K562 (cell line): ENCODE results near the gene TFCP2. TPM values are rescaled to one million over a fixed set of nuclear protein-coding genes. Genes with fewer than 3 reads are reported as not detected.

Source experiments
- ATAC-seq: fragments of 200-7000 bp; cut with Tn5 transposase; 3 replicates; pipeline ENCODE4 v1.9.1; 2020; ENCODE audit warnings: moderate library complexity
- BruUV-seq: library from RNA; stranded (reverse); fragments of 400-500 nt; replicated peaks from 2 replicates; lab custom pipeline; 2021; lab: Mats Ljungman, UMichigan
- CTCF ChIA-PET: fragments of 300-600 bp; formaldehyde crosslinking; extraction: SDS; loops from one replicate; lab custom pipeline; 2021; ENCODE audit warnings: low intra/inter-chr PET ratio; lab: Yijun Ruan, JAX
- POLR2A ChIA-PET: fragments of 300-600, 350-650 bp; sonication (Branson Sonifier 250); formaldehyde crosslinking; extraction: SDS; loops from one replicate; lab custom pipeline; 2021; ENCODE audit warnings: antibody characterized with exemption, inconsistent platforms; lab: Yijun Ruan, JAX
- DNase-seq, 4 experiments: peaks; one replicate each; pipeline versions ENCODE4 v3.0.0 to v3.0.0-alpha.2; 2011 to 2018; ENCODE audit warnings: low spot score in 3 of 4, mixed read lengths in 3 of 4; ENCODE audit errors: extremely low read depth in 1 of 4
- FAIRE-seq: peaks from 2 replicates; lab custom pipeline; 2011; peaks lifted over from hg19 to GRCh38; lab: Jason Lieb, UNC
- H2AFZ ChIP-seq: 2 replicates; pipeline ENCODE4 v1.6.0; 2011; ENCODE audit warnings: low read depth, low read length, control low read depth, inconsistent platforms
- H3K27ac ChIP-seq: fragments of 200-600 bp; 3 replicates; pipeline ENCODE4 v1.8.0; 2011; ENCODE audit warnings: low read depth, mild to moderate bottlenecking, control low read depth, inconsistent platforms, low read length, moderate library complexity, mixed read lengths; ENCODE audit errors: extremely low read depth
- H3K27me3 ChIP-seq, 2 experiments: fragments of 300-600 bp in 1 of 2; 2 replicates in 1 of 2; 3 replicates in 1 of 2; pipeline versions ENCODE4 v1.6.0 to v1.8.0; 2011; ENCODE audit warnings: inconsistent platforms in 2 of 2, low read length in 2 of 2, mild to moderate bottlenecking in 1 of 2, mixed read lengths in 1 of 2, moderate library complexity in 1 of 2; ENCODE audit not compliant: control insufficient read depth in 2 of 2, insufficient read depth in 2 of 2
- H3K36me3 ChIP-seq: fragments of 300-600 bp; 3 replicates; pipeline ENCODE4 v1.8.0; 2011; ENCODE audit warnings: mild to moderate bottlenecking, low read length, inconsistent platforms; ENCODE audit not compliant: control insufficient read depth, insufficient read depth
- H3K4me1 ChIP-seq, 2 experiments: fragments of 200-600 bp in 1 of 2; replicated peaks in 1 of 2; 2 replicates in 1 of 2; 3 replicates in 1 of 2; pipeline versions ENCODE4 v1.5.1 to v1.8.0; 2011; ENCODE audit warnings: inconsistent platforms in 2 of 2, low read length in 2 of 2, mild to moderate bottlenecking in 1 of 2, mixed read lengths in 1 of 2, moderate library complexity in 1 of 2; ENCODE audit not compliant: control insufficient read depth in 2 of 2, insufficient read depth in 2 of 2
- H3K4me2 ChIP-seq: 2 replicates; pipeline ENCODE4 v1.6.1; 2011; ENCODE audit warnings: low read length, control low read depth, inconsistent platforms, mixed read lengths; ENCODE audit not compliant: insufficient read depth
- H3K4me3 ChIP-seq: fragments of 200-600 bp; sonication (generic), shearing (Covaris generic); 2 replicates; pipeline ENCODE4 v1.5.1; 2016; ENCODE audit warnings: control low read depth, inconsistent platforms
- H3K79me2 ChIP-seq: fragments of 200-600 bp; 3 replicates; pipeline ENCODE4 v1.8.0; 2011; ENCODE audit warnings: low read length, inconsistent platforms; ENCODE audit not compliant: control insufficient read depth, insufficient read depth
- H3K9ac ChIP-seq, 2 experiments: 2 replicates each; pipeline versions ENCODE4 v1.6.0 to v1.6.1; 2011; ENCODE audit warnings: low read depth in 2 of 2, low read length in 2 of 2, control low read depth in 1 of 2, inconsistent platforms in 1 of 2, mild to moderate bottlenecking in 1 of 2, mixed read lengths in 1 of 2; ENCODE audit not compliant: insufficient read depth in 1 of 2
- H3K9me1 ChIP-seq: one replicate; pipeline ENCODE4 v1.6.0; 2011; ENCODE audit warnings: inconsistent platforms, mild to moderate bottlenecking, low read length, moderate library complexity; ENCODE audit not compliant: control insufficient read depth, insufficient read depth
- H3K9me3 ChIP-seq: replicated peaks from 2 replicates; pipeline ENCODE4 v1.5.1; 2011; ENCODE audit warnings: low read depth, low read length, inconsistent platforms; ENCODE audit not compliant: control insufficient read depth, insufficient read depth
- H4K20me1 ChIP-seq: replicated peaks from 2 replicates; pipeline ENCODE4 v1.6.1; 2011; ENCODE audit warnings: low read length, inconsistent platforms, mixed read lengths; ENCODE audit not compliant: control insufficient read depth, insufficient read depth
- ATF7 ChIP-seq: fragments of 450-650 bp; IDR thresholded peaks from 2 replicates; pipeline ENCODE4 v1.7.1; 2014; ENCODE audit warnings: mild to moderate bottlenecking, moderate library complexity
- CHD1 ChIP-seq: fragments of 200-600 bp; sonication (generic); IDR thresholded peaks from one replicate; pipeline ENCODE4 v1.6.1; 2012; ENCODE audit warnings: mild to moderate bottlenecking, moderate library complexity, low read length, inconsistent platforms
- MAFK ChIP-seq: IDR thresholded peaks from 2 replicates; pipeline ENCODE4 v1.6.1; 2011; ENCODE audit warnings: low read length, improper control_type of control experiment
- MBD2 ChIP-seq: sonication (generic); IDR thresholded peaks from 2 replicates; pipeline ENCODE4 v1.6.1; 2016; ENCODE audit warnings: low read depth, borderline replicate concordance
- MXD1 ChIP-seq: fragments of 250-450 bp; sonication (Bioruptor Pico); IDR thresholded peaks from 2 replicates; pipeline ENCODE4 v1.8.0; 2021; ENCODE audit warnings: borderline replicate concordance, mild to moderate bottlenecking, moderate library complexity; ENCODE audit not compliant: poor library complexity, severe bottlenecking
- NFATC3 ChIP-seq: fragments of 450-650 bp; IDR thresholded peaks from 2 replicates; pipeline ENCODE4 v1.6.1; 2017; ENCODE audit warnings: mild to moderate bottlenecking
- NFIC ChIP-seq: fragments of 450-650 bp; IDR thresholded peaks from 2 replicates; pipeline ENCODE4 v1.6.1; 2017; ENCODE audit warnings: mild to moderate bottlenecking, inconsistent platforms
- POLR2AphosphoS2 ChIP-seq: IDR thresholded peaks from 2 replicates; pipeline ENCODE4 v1.6.1; 2012; ENCODE audit warnings: low read length, improper control_type of control experiment
- POLR3G ChIP-seq: IDR thresholded peaks from 2 replicates; pipeline ENCODE4 v1.6.1; 2011; ENCODE audit not compliant: insufficient read length, insufficient replicate concordance; ENCODE audit errors: extremely low read depth
- POU5F1 ChIP-seq: fragments of 150-350 bp; IDR thresholded peaks from 2 replicates; pipeline ENCODE4 v1.6.1; 2014; ENCODE audit warnings: borderline replicate concordance, low read length, low read depth, mild to moderate bottlenecking; ENCODE audit not compliant: partially characterized antibody
- SAP30 ChIP-seq: fragments of 200-600 bp; sonication (generic); IDR thresholded peaks from 2 replicates; pipeline ENCODE4 v1.6.1; 2012; ENCODE audit warnings: borderline replicate concordance, low read depth, mild to moderate bottlenecking, moderate library complexity, low read length, control low read depth, inconsistent platforms; ENCODE audit not compliant: insufficient read depth, poor library complexity, severe bottlenecking
- SNRNP70 ChIP-seq: fragments of 200-400 bp; formaldehyde crosslinking; optimal IDR thresholded peaks from 2 replicates; pipeline ENCODE3; 2017; ENCODE audit warnings: low read depth, low read length
- SREBF1 ChIP-seq: fragments of 150-350 bp; IDR thresholded peaks from 2 replicates; pipeline ENCODE4 v1.6.1; 2014; ENCODE audit warnings: antibody characterized with exemption, low read depth, low read length, borderline replicate concordance
- TSHZ1 ChIP-seq: fragments of 250-450 bp; sonication (Bioruptor Pico); IDR thresholded peaks from 2 replicates; pipeline ENCODE4 v1.4.0; 2020; ENCODE audit warnings: mild to moderate bottlenecking, moderate library complexity
- ZC3H8 ChIP-seq: fragments of 450-650 bp; IDR thresholded peaks from 2 replicates; pipeline ENCODE4 v1.6.1; 2017
- ZFP1 ChIP-seq: fragments of 450-650 bp; formaldehyde crosslinking; IDR thresholded peaks from 2 replicates; pipeline ENCODE4 v1.4.0; 2020; ENCODE audit warnings: mild to moderate bottlenecking, mixed read lengths
- ZNF778 ChIP-seq: fragments of 450-650 bp; formaldehyde crosslinking; IDR thresholded peaks from 2 replicates; pipeline ENCODE4 v1.4.0; 2020; ENCODE audit warnings: mild to moderate bottlenecking, moderate library complexity
- WGBS: fragments of 100-300 bp; shearing (Covaris generic); methylation state at CpG from one replicate; pipeline ENCODE4 v1.1.6; 2016; ENCODE audit warnings: low coverage, mixed read lengths; ENCODE audit not compliant: insufficient coverage; ENCODE audit errors: missing lambda C conversion rate; 5-methylcytosine and 5-hydroxymethylcytosine counted together
- in situ Hi-C: fragments of 300-500 bp; cut with MboI; formaldehyde crosslinking; loops from 4 replicates; pipeline ENCODE4 v1.15.0; 2018; ENCODE audit warnings: inconsistent platforms, mixed read lengths
- intact Hi-C: fragments of 100-400 bp; cut with micrococcal nuclease; formaldehyde crosslinking; loops from 2 replicates; pipeline ENCODE4 v1.14.2; 2022
- polyA plus RNA-seq, 8 experiments: library from polyadenylated mRNA; depleted of rRNA in 4 of 8; stranded (reverse) in 5 of 8; unstranded in 3 of 8; fragments of >200 nt; fragmentation: Nextera tagmentation in 2 of 8; fragmentation: Illumina TruSeq in 1 of 8; extraction: Ambion mirVana in 2 of 8; extraction: Trizol in 1 of 8; gene quantifications; 2 replicates each; pipeline versions ENCODE4 v1.2.1 to v1.2.3, GENCODE V29; 2011 to 2014; ENCODE audit warnings: inconsistent platforms in 1 of 8, missing spikeins in 1 of 8
- total RNA-seq, 7 experiments: library from RNA; depleted of rRNA in 6 of 7; stranded (reverse); fragments of >200 nt in 6 of 7; fragmentation: Illumina TruSeq in 2 of 7; extraction: Trizol in 2 of 7; gene quantifications; 2 replicates each; pipeline versions ENCODE4 v1.2.1 to v1.2.3, GENCODE V29; 2011 to 2021; ENCODE audit warnings: low replicate concordance in 1 of 7

TFCP2 gene
- total and polyA plus RNA-seq, 9 of the 15 experiments (the other 6 are each of a cell fraction or from before 2014, with no cell fraction given): 8.0 to 38.9 (median 19.3) TPM

GRCh38 chr12:51087818-51088217 is 85.1 kb downstream of the TFCP2 start:
- DNase-seq: no peak
- H3K9me3 ChIP-seq: no peaks in the 10 kb centered on the region
- ChIA-PET CTCF (interaction anchor here (0.6 kb wide), 1 partner anchor 727 kb away, joined by 3 read pairs; no protein-coding TSS in a partner anchor), POLR2A (no interaction called here)
- no peak overlapping the region for H3K4me2 ChIP-seq
- no peaks in the 10 kb centered on the region for H4K20me1 ChIP-seq
- FAIRE-seq: no peak
- 94% methylated on average over 3 of the region's 3 CpGs for WGBS
- in situ Hi-C loops (no loop called here), intact Hi-C loops (no loop called here)
- no peak for ATAC-seq
- no peak overlapping the region for H3K9ac ChIP-seq
- no peak overlapping the region for H2AFZ ChIP-seq
- no peaks in the 10 kb centered on the region for H3K36me3 ChIP-seq
- no peak overlapping the region for H3K4me3 ChIP-seq
- BruUV-seq: no TSS peak
- H3K79me2 ChIP-seq: peaks cover 4% of the 10 kb centered on the region; the same call in 2 of the 3 replicates
- no peak for TF ChIP-seq MBD2
- TF ChIP-seq TSHZ1 (CRISPR knock-in tag): no peak
- no peak for TF ChIP-seq SNRNP70
- no peak for TF ChIP-seq ZNF778 (CRISPR knock-in tag)
- no peak for TF ChIP-seq NFIC
- TF ChIP-seq SREBF1: no peak
- no peak for TF ChIP-seq NFATC3
- TF ChIP-seq ATF7: no peak
- TF ChIP-seq SAP30: no peak
- TF ChIP-seq POU5F1: no peak
- TF ChIP-seq ZC3H8: no peak
- TF ChIP-seq MXD1: no peak
- TF ChIP-seq POLR2AphosphoS2: no peak
- TF ChIP-seq ZFP1 (CRISPR knock-in tag): no peak
- TF ChIP-seq CHD1: no peak
- no peak for TF ChIP-seq POLR3G
- no peak for TF ChIP-seq MAFK
- no peaks in the 10 kb centered on the region for H3K9me1 ChIP-seq
- peaks cover 2 to 13% of the 10 kb centered on the region in 2 experiments; a peak in 2 of 5 replicates for H3K4me1 ChIP-seq
- no peak overlapping the region for H3K27ac ChIP-seq
- no peaks in the 10 kb centered on the region; a peak in 1 of 5 replicates for H3K27me3 ChIP-seq
